Ascending aorta (tissue), 2 donors: Measurements from ENCODE around the gene RSPH6A. TPM values are rescaled to one million over a fixed set of nuclear protein-coding genes. Genes with fewer than 3 reads are reported as not detected.

Experiments used
- DNase-seq, 2 donors: peaks; one replicate each; pipeline ENCODE4 v3.0.0-alpha.2; 2019; ENCODE audit warnings: low spot score in 2 of 2
- H3K27ac ChIP-seq, 2 donors: fragments of 200-600 bp; sonication (generic); one replicate each; pipeline ENCODE4 v1.5.1; 2016 to 2017; ENCODE audit warnings: mild to moderate bottlenecking in 1 of 2
- H3K27me3 ChIP-seq: fragments of 200-600 bp; sonication (generic); one replicate; pipeline ENCODE4 v1.5.1; 2017
- H3K36me3 ChIP-seq, 2 donors: fragments of 200-600 bp; sonication (generic); one replicate each; pipeline ENCODE4 v1.5.1; 2016
- H3K4me1 ChIP-seq, 2 donors: fragments of 200-600 bp; sonication (generic); one replicate each; pipeline ENCODE4 v1.5.1; 2016 to 2017; ENCODE audit warnings: mild to moderate bottlenecking in 1 of 2
- H3K4me3 ChIP-seq, 2 donors: fragments of 200-600 bp; sonication (generic); one replicate each; pipeline ENCODE4 v1.5.1; 2016 to 2017; ENCODE audit warnings: mild to moderate bottlenecking in 1 of 2
- H3K9me3 ChIP-seq, 2 donors: fragments of 200-600 bp; sonication (generic); one replicate each; pipeline ENCODE4 v1.5.1; 2016
- intact Hi-C: fragments of 100-400 bp; cut with DNase I; formaldehyde crosslinking; loops from one replicate; pipeline ENCODE4 v1.15.1; 2023
- total RNA-seq: library from RNA; depleted of rRNA; stranded (reverse); fragments of >200 nt; gene quantifications from one replicate; pipeline ENCODE4 v1.1.0, GENCODE V29; 2016
- TF ChIP-seq, protein P1 (sequence below), 3 experiments: fragments of 200-600 bp in 2 of 3; fragments of 450-650 bp in 1 of 3; sonication (generic) in 2 of 3; IDR thresholded peaks; one replicate each; pipeline ENCODE4 v1.5.1; 2016 to 2019; ENCODE audit warnings: antibody characterized with exemption in 3 of 3, mild to moderate bottlenecking in 1 of 3, moderate library complexity in 1 of 3

RSPH6A gene
- total RNA-seq, 1 donor from 2014 or later = not detected

DNA sequence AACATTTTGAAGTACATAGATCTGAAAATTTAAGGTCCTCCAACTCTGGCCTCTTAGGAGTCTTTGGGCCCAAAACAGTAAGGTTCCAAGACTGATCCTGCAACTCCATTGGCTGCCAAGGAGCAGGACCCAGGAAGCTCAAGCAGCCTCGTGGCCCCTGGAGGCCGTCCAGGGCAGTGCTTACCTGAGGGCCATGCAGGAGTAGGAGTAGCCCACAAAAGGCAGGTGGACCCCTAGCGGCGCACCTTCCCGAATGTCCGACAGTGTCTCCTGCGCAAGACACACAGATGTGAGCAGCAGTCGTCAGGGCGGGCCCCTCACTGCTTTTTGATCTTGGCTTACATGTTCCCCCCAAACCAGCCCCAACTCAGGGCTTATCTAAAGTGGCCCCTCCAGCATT lies 40.3 kb downstream of the RSPH6A start:
- no peak for DNase-seq
- H3K9me3 ChIP-seq = no peaks in the 10 kb centered on the region
- intact Hi-C loops = no loop called here
- no peak overlapping the region for H3K4me3 ChIP-seq
- H3K36me3 ChIP-seq = peaks cover 45 to 56% of the 10 kb centered on the region in 2 donors
- peaks cover 4 to 18% of the 10 kb centered on the region in 2 donors for H3K4me1 ChIP-seq
- no peak overlapping the region for H3K27ac ChIP-seq
- no peaks in the 10 kb centered on the region for H3K27me3 ChIP-seq
- TF ChIP-seq, protein P1, sequence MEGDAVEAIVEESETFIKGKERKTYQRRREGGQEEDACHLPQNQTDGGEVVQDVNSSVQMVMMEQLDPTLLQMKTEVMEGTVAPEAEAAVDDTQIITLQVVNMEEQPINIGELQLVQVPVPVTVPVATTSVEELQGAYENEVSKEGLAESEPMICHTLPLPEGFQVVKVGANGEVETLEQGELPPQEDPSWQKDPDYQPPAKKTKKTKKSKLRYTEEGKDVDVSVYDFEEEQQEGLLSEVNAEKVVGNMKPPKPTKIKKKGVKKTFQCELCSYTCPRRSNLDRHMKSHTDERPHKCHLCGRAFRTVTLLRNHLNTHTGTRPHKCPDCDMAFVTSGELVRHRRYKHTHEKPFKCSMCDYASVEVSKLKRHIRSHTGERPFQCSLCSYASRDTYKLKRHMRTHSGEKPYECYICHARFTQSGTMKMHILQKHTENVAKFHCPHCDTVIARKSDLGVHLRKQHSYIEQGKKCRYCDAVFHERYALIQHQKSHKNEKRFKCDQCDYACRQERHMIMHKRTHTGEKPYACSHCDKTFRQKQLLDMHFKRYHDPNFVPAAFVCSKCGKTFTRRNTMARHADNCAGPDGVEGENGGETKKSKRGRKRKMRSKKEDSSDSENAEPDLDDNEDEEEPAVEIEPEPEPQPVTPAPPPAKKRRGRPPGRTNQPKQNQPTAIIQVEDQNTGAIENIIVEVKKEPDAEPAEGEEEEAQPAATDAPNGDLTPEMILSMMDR (IDR thresholded peaks at IDR 0.05) = no peak

DNA sequence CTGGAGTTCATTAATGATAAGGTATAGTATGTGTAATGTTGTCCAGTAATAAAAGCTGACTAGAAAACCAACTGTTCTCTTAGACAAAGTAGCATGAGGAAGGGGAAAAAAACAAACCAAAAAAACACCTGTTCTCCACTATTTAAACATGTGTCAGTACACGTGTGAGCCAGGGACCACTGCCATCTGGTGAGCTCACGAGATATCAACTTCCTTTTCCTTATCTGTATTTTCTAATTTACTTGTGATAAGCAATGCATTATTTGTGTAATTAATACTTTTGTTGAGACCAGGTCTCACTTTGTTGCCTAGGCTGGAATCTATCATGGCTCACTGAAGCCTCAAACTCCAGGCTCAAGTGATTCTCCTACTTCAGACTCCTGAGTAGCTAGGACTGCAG lies 41.7 kb downstream of the RSPH6A start:
- Histone ChIP-seq H3K4me3 (no peak overlapping the region), H3K27me3 (no peaks in the 10 kb centered on the region), H3K27ac (no peak overlapping the region), H3K4me1 (peaks cover 4 to 11% of the 10 kb centered on the region in 2 donors), H3K9me3 (no peaks in the 10 kb centered on the region), H3K36me3 (peaks cover 37 to 47% of the 10 kb centered on the region in 2 donors)
- DNase-seq = no peak
- intact Hi-C loops = no loop called here
- TF ChIP-seq, protein P1 (IDR thresholded peaks at IDR 0.05) = no peak

DNA sequence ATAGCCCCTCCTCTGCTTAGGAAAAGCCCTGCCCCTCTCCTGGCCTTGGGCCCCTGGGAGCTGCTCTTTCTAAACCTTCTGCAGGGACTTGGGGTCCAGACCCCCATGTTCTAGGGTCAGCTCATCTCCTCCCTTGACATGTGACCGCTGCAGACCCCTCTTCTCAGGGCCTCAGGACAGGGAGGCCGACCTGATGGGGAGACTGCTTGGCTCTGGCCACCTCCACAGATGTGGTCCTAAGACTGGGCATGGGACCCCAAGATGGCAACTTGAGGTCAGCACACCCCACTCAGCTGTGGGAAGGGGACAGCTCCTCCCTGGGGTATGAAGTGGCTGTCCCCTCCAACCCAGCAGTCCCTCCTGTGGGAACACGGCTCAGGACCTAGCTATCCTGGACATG lies 42.2 kb downstream of the RSPH6A start:
- no peaks in the 10 kb centered on the region for H3K9me3 ChIP-seq
- peaks cover 4 to 11% of the 10 kb centered on the region in 2 donors for H3K4me1 ChIP-seq
- intact Hi-C loops = no loop called here
- H3K4me3 ChIP-seq = no peak overlapping the region
- TF ChIP-seq, protein P1 (IDR thresholded peaks at IDR 0.05) = no peak
- no peak overlapping the region for H3K27ac ChIP-seq
- peaks cover 32 to 42% of the 10 kb centered on the region in 2 donors for H3K36me3 ChIP-seq
- no peak for DNase-seq
- no peaks in the 10 kb centered on the region for H3K27me3 ChIP-seq

DNA sequence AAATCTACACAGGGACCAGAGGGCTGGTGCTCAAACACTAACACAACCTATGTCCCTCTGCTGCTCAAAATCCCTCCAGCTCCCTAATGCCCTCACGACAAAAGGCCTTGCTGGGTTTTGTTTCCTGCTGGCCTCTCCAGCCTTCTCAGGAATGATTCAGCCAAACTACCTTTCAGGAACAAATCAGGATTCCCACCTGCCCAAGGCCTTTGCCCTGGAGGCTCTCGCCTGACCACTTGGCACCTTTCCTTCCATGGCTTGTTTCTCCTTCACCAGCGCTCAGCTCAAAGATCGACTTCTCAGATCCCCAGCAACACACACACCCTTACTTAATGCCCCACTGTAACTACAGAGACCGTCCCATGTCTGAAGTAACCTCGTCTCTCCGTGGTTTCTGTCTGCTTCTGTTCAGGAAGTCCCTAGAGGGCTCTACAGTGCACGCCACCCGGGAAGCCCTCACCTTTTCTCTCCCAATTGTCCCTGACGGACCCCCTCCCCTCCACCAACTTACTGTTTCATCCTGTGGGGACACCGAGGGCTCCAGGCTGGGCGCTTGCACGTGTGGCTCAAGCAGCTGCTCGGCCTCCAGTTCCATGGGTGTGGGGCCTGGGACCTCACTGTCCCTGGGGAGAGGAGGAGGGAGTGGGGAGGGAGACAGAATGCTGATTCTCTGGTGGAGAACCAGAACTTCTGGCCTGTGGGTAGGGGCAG lies 42.8 kb downstream of the RSPH6A start:
- Histone ChIP-seq H3K36me3 (peaks cover 26 to 36% of the 10 kb centered on the region in 2 donors), H3K27me3 (no peaks in the 10 kb centered on the region), H3K4me3 (no peak overlapping the region), H3K9me3 (no peaks in the 10 kb centered on the region), H3K27ac (peak overlapping the region in 1 of 2 donors; percentile 96), H3K4me1 (peaks cover 4 to 11% of the 10 kb centered on the region in 2 donors)
- TF ChIP-seq, protein P1 (IDR thresholded peaks at IDR 0.05) = no peak
- intact Hi-C loops = no loop called here
- DNase-seq = no peak

DNA sequence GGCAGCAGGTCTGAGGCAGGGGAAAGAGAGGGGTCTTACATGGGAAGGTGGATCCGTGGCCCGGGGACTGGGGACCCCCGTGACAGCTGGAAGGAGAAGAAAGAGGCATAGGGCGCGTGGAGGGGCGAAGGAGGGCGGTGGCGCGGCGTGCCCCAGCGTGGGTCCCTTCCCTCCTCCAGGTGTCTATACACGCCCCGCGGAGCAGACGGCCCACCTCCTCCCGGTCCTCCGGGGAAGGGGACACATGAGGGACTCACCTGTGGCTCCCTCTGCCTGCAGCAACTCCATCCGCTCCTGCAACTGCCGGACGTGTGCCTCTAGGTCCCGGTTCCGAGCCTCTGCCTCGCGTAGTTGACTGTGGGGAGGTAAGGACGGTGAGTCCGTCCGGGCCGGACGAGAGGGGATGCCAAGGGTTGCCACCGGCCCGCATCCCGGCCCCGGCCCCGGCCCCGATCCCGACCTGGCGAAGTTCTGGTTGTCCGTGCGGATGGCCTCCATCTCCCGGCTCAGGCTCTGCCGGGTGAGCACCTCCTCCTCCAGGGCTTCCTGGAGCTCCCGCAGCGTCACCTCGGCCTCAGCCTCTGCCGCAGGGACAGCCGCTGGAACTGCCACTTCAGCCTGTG lies 43.7 kb downstream of the RSPH6A start:
- Histone ChIP-seq H3K36me3 (peaks cover 17 to 27% of the 10 kb centered on the region in 2 donors), H3K27me3 (no peaks in the 10 kb centered on the region), H3K4me3 (no peak overlapping the region), H3K27ac (peak overlapping the region; percentile 81 to 96), H3K9me3 (no peaks in the 10 kb centered on the region), H3K4me1 (peaks cover 6 to 16% of the 10 kb centered on the region in 2 donors)
- TF ChIP-seq, protein P1 (IDR thresholded peaks at IDR 0.05) = no peak
- intact Hi-C loops = loop anchor here (2.0 kb wide), 1 partner anchor 91 kb away; the partner anchor contains the start of gene SYMPK
- DNase-seq = no peak
